ENCODE data around the gene GPBAR1. TPM values are rescaled to one million over a fixed set of nuclear protein-coding genes. Genes with fewer than 3 reads are reported as not detected.
A peak's percentile ranks its signal among the peaks of the same experiment; 100 is the strongest.

Gene GPBAR1
- total and polyA plus RNA-seq, 4 donors = 0.42 to 2.7 (median 1.8) TPM

GRCh38 chr2:218305383-218305782 is 44.6 kb downstream of the GPBAR1 start:
- H3K4me1 ChIP-seq (ENCODE audit: control insufficient read depth in 4 of 4, insufficient read depth in 4 of 4, low read length in 3 of 4) = peaks cover 7 to 17% (median 11%) of the 10 kb centered on the region in 4 donors
- no peak for DNase-seq (ENCODE audit: low spot score)
- no peak overlapping the region for H3K4me3 ChIP-seq (ENCODE audit: low read depth in 1 of 3, low read length in 3 of 3)
- WGBS = 74% methylated on average over 5 of the region's 5 CpGs
- no peak overlapping the region for H3K9ac ChIP-seq (ENCODE audit: low read depth in 1 of 2, low read length in 2 of 2)
- TF ChIP-seq JUND (IDR thresholded peaks at IDR 0.05) (no peak), RXRA (IDR thresholded peaks at IDR 0.05) (no peak), HNF4G (IDR thresholded peaks at IDR 0.05) (no peak), SP1 (IDR thresholded peaks at IDR 0.05) (no peak), GABPA (IDR thresholded peaks at IDR 0.05 in 1 of 2, conservative IDR thresholded peaks at IDR 0.05 in 1 of 2) (no peak)
- H3K36me3 ChIP-seq (ENCODE audit: control insufficient read depth in 4 of 4, insufficient read depth in 3 of 4, low read depth in 1 of 4, low read length in 3 of 4) = no peaks in the 10 kb centered on the region
- H3K9me3 ChIP-seq (ENCODE audit: control insufficient read depth in 4 of 4, low read length in 3 of 4) = no peaks in the 10 kb centered on the region
- H3K27me3 ChIP-seq (ENCODE audit: control insufficient read depth in 4 of 4, insufficient read depth in 4 of 4, low read length in 3 of 4) = no peaks in the 10 kb centered on the region
- no peak overlapping the region for H3K27ac ChIP-seq (ENCODE audit: low read depth in 1 of 2, low read length in 2 of 2)

- Histone ChIP-seq H3K27me3 (ENCODE audit: control insufficient read depth in 4 of 4, insufficient read depth in 4 of 4, low read length in 3 of 4) (no peaks in the 10 kb centered on the region), H3K36me3 (ENCODE audit: control insufficient read depth in 4 of 4, insufficient read depth in 3 of 4, low read depth in 1 of 4, low read length in 3 of 4) (no peaks in the 10 kb centered on the region), H3K4me1 (ENCODE audit: control insufficient read depth in 4 of 4, insufficient read depth in 4 of 4, low read length in 3 of 4) (peaks cover 7 to 21% (median 14%) of the 10 kb centered on the region in 4 donors), H3K4me3 (ENCODE audit: low read depth in 1 of 3, low read length in 3 of 3) (no peak overlapping the region), H3K27ac (ENCODE audit: low read depth in 1 of 2, low read length in 2 of 2) (no peak overlapping the region), H3K9ac (ENCODE audit: low read depth in 1 of 2, low read length in 2 of 2) (no peak overlapping the region), H3K9me3 (ENCODE audit: control insufficient read depth in 4 of 4, low read length in 3 of 4) (no peaks in the 10 kb centered on the region)
- 62% methylated on average over 9 of the region's 9 CpGs for WGBS
- DNase-seq (ENCODE audit: low spot score) = no peak
- TF ChIP-seq MAX (IDR thresholded peaks at IDR 0.05) (no peak), CTCF (IDR thresholded peaks at IDR 0.05; ENCODE audit: low read depth, low read length, missing input control) (no peak), RAD21 (IDR thresholded peaks at IDR 0.05) (no peak), ATF3 (IDR thresholded peaks at IDR 0.05) (peak; percentile 48), FOXA2 (IDR thresholded peaks at IDR 0.05) (no peak), RXRA (IDR thresholded peaks at IDR 0.05) (peak; percentile 78 to 83), GABPA (IDR thresholded peaks at IDR 0.05 in 1 of 2, conservative IDR thresholded peaks at IDR 0.05 in 1 of 2) (no peak), YY1 (IDR thresholded peaks at IDR 0.05) (peak; percentile 38), ZBTB33 (IDR thresholded peaks at IDR 0.05) (no peak), HNF4A (conservative IDR thresholded peaks at IDR 0.05) (peak; percentile 69 to 78), HNF4G (IDR thresholded peaks at IDR 0.05) (no peak), JUND (IDR thresholded peaks at IDR 0.05) (no peak), EGR1 (IDR thresholded peaks at IDR 0.05; ENCODE audit: low read depth in 2 of 2) (no peak), TAF1 (conservative IDR thresholded peaks at IDR 0.05) (no peak), REST (IDR thresholded peaks at IDR 0.05) (no peak), FOXA1 (IDR thresholded peaks at IDR 0.05) (no peak), NR2F2 (IDR thresholded peaks at IDR 0.05) (peak; percentile 10), SP1 (IDR thresholded peaks at IDR 0.05) (peak; percentile 55)
Observed at GRCh38 chr2:218306184-218306920, 45.5 kb downstream of the GPBAR1 start.

All from liver (tissue), 9 donors.